ENCODE data around the gene NPFFR2.

GRCh38 chr4:72031868-72032608 lies at the start of gene NPFFR2:
- TF ChIP-seq, protein P1, sequence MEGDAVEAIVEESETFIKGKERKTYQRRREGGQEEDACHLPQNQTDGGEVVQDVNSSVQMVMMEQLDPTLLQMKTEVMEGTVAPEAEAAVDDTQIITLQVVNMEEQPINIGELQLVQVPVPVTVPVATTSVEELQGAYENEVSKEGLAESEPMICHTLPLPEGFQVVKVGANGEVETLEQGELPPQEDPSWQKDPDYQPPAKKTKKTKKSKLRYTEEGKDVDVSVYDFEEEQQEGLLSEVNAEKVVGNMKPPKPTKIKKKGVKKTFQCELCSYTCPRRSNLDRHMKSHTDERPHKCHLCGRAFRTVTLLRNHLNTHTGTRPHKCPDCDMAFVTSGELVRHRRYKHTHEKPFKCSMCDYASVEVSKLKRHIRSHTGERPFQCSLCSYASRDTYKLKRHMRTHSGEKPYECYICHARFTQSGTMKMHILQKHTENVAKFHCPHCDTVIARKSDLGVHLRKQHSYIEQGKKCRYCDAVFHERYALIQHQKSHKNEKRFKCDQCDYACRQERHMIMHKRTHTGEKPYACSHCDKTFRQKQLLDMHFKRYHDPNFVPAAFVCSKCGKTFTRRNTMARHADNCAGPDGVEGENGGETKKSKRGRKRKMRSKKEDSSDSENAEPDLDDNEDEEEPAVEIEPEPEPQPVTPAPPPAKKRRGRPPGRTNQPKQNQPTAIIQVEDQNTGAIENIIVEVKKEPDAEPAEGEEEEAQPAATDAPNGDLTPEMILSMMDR (IDR thresholded peaks at IDR 0.05): no peak
- no peak for TF ChIP-seq POLR2AphosphoS5 (IDR thresholded peaks at IDR 0.05)

Measured in gastroesophageal sphincter (tissue), 3 donors.